Heart left ventricle (tissue), 16 donors: ENCODE data around the gene SARS1. TPM values are rescaled to one million over a fixed set of nuclear protein-coding genes. Genes with fewer than 3 reads are reported as not detected.
A peak's percentile ranks its signal among the peaks of the same experiment; 100 is the strongest.

ENCODE experiments used
- ATAC-seq, 4 donors: fragments of 200-7000 bp; cut with Tn5 transposase; one replicate each; pipeline ENCODE4 v1.9.1; 2020 to 2022; ENCODE audit warnings: moderate library complexity in 4 of 4, mild to moderate bottlenecking in 3 of 4, moderate number of reproducible peaks in 1 of 4
- DNase-seq, 5 donors: peaks; one replicate each; pipeline ENCODE4 v3.0.0-alpha.2; 2020
- H3K27ac ChIP-seq, 12 donors: fragments of 200-600 bp; sonication (generic) in 4 of 12; one replicate each; pipeline versions ENCODE4 v1.5.0 to v1.8.0; 2016 to 2022; ENCODE audit warnings: mild to moderate bottlenecking in 2 of 12
- H3K27me3 ChIP-seq, 9 donors: fragments of 200-600 bp; sonication (generic) in 2 of 9; one replicate each; pipeline versions ENCODE4 v1.5.1 to v1.8.0; 2016 to 2022; ENCODE audit warnings: mild to moderate bottlenecking in 3 of 9
- H3K36me3 ChIP-seq, 9 donors: fragments of 200-600 bp; sonication (generic) in 2 of 9; one replicate each; pipeline versions ENCODE4 v1.5.0 to v1.8.0; 2018 to 2022; ENCODE audit warnings: mild to moderate bottlenecking in 2 of 9
- H3K4me1 ChIP-seq, 12 donors: fragments of 200-600 bp; sonication (generic) in 4 of 12; one replicate each; pipeline versions ENCODE4 v1.5.0 to v1.8.0; 2016 to 2022; ENCODE audit warnings: mild to moderate bottlenecking in 3 of 12
- H3K4me3 ChIP-seq, 12 donors: fragments of 200-600 bp; sonication (generic) in 4 of 12; one replicate each; pipeline versions ENCODE4 v1.5.0 to v1.8.0; 2017 to 2022; ENCODE audit warnings: mild to moderate bottlenecking in 9 of 12, moderate library complexity in 4 of 12
- H3K9me3 ChIP-seq, 12 donors: fragments of 200-600 bp; sonication (generic) in 4 of 12; one replicate each; pipeline versions ENCODE4 v1.5.0 to v1.8.0; 2016 to 2022; ENCODE audit warnings: mild to moderate bottlenecking in 1 of 12
- CTCF ChIP-seq, 12 donors: fragments of 200-600 bp; sonication (generic) in 4 of 12; IDR thresholded peaks; one replicate each; pipeline versions ENCODE4 v1.5.0 to v1.8.0; 2018 to 2022; ENCODE audit warnings: antibody characterized with exemption in 12 of 12, mild to moderate bottlenecking in 5 of 12
- POLR2A ChIP-seq, 2 donors: fragments of 450-650 bp; IDR thresholded peaks; one replicate each; pipeline ENCODE4 v1.6.1; 2017; ENCODE audit warnings: antibody characterized with exemption in 2 of 2, mild to moderate bottlenecking in 2 of 2, moderate library complexity in 2 of 2
- WGBS, 4 donors: extraction: QIAGEN DNeasy Blood & Tissue Kit in 2 of 4; methylation state at CpG; one replicate each; pipeline versions ENCODE4 v1.1.5 to v1.1.7; 2013 to 2018; 5-methylcytosine and 5-hydroxymethylcytosine counted together
- intact Hi-C, 10 donors: fragments of 100-400 bp; cut with DNase I; formaldehyde crosslinking; loops; one replicate each; pipeline versions ENCODE4 v1.11.1 to v1.14.2; 2022
- polyA plus RNA-seq, 2 donors: library from polyadenylated mRNA; stranded (reverse); fragments of 200-250 nt; gene quantifications; one replicate each; pipeline ENCODE4 v1.2.3, GENCODE V29; 2013
- total RNA-seq, 9 donors: library from RNA; depleted of rRNA in 2 of 9; stranded (reverse); fragments of >200 nt in 2 of 9; fragmentation: NEBNext Ultra II Directional in 3 of 9; extraction: Animal tissue kit (Norgen Biotek cat#: 25700) in 3 of 9; gene quantifications; one replicate each; pipeline versions ENCODE4 v1.1.0 to v1.2.4, GENCODE V29; 2016 to 2023
- donor health status: ischemic (EF 13 %, LVEDD 7.1; RV severe dilation, severe dysfunction).
- donor health status: healthy with polysubstance abuse.
- donor health status: DM: no; HTN: yes; CAD: no.
- donor health status: DM: no; HTN: no; CAD: no.
- donor health status: ischemic (EF 25% LVEDD 6.9; RV normal size, moderate dysfunction).
- donor health status: ischemic (EF 25% LVEDD 5.7; RV mildly dilated, moderate dysfunction).
- donor health status: healthy.
- donor health status: DM: yes; HTN: yes; CAD: no.
- donor health status: ischemic (EF 35%, LVEDD 5.7; RV mildly dilated, moderate dysfunction).
- donor health status: nonischemic (EF 11% LVEDD 7.7; RV severe dilation, severe dysfunction).
- donor health status: DM: yes; HTN: yes; CAD: no.
- donor health status: PGD.
- donor health status: ischemic (EF 29% LVEDD 5.4; RV normal size, mild dysfunction).
- donor health status: nonischemic (EF 23%, LVEDD 6.1; RV moderate dilation, normal function).

SARS1 gene
- total and polyA plus RNA-seq, 11 donors = 41.1 to 179 (median 102) TPM

- TF ChIP-seq CTCF (IDR thresholded peaks at IDR 0.05) (no peak), POLR2A (IDR thresholded peaks at IDR 0.05) (no peak)
Observed at GRCh38 chr1:109198043-109198695, 15.5 kb upstream of the SARS1 start.

DNA sequence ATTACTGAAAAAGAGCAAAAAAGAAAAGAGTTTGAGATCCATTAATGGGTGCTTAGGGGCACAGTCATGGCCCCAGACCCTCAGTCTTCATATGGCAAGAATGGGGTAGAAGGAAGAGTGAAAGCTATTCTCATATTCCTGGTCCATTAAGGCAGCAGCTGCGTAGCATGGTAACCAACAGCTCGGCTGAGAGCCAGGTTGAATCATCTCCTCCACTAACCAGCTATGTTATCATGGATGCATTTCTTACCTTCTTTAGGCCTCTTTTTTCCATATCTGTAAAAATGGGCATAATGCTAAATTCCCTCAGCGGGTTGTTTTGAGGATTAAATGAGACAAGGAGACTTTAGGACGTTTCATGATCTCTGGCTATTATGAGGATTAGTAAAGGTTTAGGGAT is 15.0 kb upstream of the SARS1 start:
- ATAC-seq = no peak
- intact Hi-C loops = no loop called here
- Histone ChIP-seq H3K9me3 (no peaks in the 10 kb centered on the region), H3K4me3 (no peak overlapping the region), H3K4me1 (peaks cover 0 to 14% (median 2%) of the 10 kb centered on the region in 12 donors), H3K36me3 (no peaks in the 10 kb centered on the region), H3K27ac (no peak overlapping the region), H3K27me3 (no peaks in the 10 kb centered on the region)
- no peak for TF ChIP-seq POLR2A (IDR thresholded peaks at IDR 0.05)
- TF ChIP-seq CTCF (IDR thresholded peaks at IDR 0.05) = no peak
- 93 to 95% (median 94%) methylated on average over 4 of the region's 4 CpGs for WGBS, 4 donors
- no peak for DNase-seq

More at GRCh38 chr1:109198043-109198695, 15.5 kb upstream of the SARS1 start:
- Histone ChIP-seq H3K4me1 (peaks cover 0 to 14% (median 2%) of the 10 kb centered on the region in 12 donors), H3K27me3 (no peaks in the 10 kb centered on the region), H3K4me3 (no peak overlapping the region), H3K36me3 (no peaks in the 10 kb centered on the region), H3K9me3 (no peaks in the 10 kb centered on the region), H3K27ac (peak overlapping the region in 2 of 12 donors; percentile 20 to 42)
- DNase-seq (peak in 2 of 5 donors; percentile 17 to 65), ATAC-seq (peak in 3 of 4 donors; percentile 56 to 70 (median 63))
- intact Hi-C loops = no loop called here
- WGBS, 4 donors = 61 to 81% (median 71%) methylated on average over 6 of the region's 6 CpGs

DNA sequence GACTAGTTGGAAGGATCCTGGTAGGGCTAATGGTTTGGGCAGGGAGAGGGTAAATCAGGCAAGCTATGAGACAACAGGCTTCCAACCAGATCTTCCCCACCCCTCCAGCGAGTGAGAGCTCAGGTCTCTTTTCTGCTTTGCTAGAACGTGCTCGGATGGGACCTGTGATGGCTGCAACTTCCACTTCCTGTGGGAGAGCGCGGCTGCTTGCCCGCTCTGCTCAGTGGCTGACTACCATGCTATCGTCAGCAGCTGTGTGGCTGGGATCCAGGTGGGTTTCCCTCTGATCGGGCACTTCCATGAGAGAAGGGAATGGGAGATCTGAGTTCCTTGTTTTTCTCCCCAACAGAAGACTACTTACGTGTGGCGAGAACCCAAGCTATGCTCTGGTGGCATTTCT is 14.0 kb upstream of the SARS1 start:
- Histone ChIP-seq H3K9me3 (no peaks in the 10 kb centered on the region), H3K36me3 (no peaks in the 10 kb centered on the region), H3K4me3 (no peak overlapping the region), H3K27me3 (no peaks in the 10 kb centered on the region), H3K27ac (no peak overlapping the region), H3K4me1 (peaks cover 0 to 14% (median 2%) of the 10 kb centered on the region in 12 donors)
- 59 to 71% (median 69%) methylated on average over 10 of the region's 10 CpGs for WGBS, 4 donors
- ATAC-seq = no peak
- TF ChIP-seq CTCF (IDR thresholded peaks at IDR 0.05) (no peak), POLR2A (IDR thresholded peaks at IDR 0.05) (no peak)
- no peak for DNase-seq
- intact Hi-C loops = no loop called here

- Histone ChIP-seq H3K27me3 (no peaks in the 10 kb centered on the region), H3K36me3 (no peaks in the 10 kb centered on the region), H3K27ac (no peak overlapping the region), H3K9me3 (no peaks in the 10 kb centered on the region), H3K4me3 (no peak overlapping the region), H3K4me1 (peaks cover 0 to 14% (median 2%) of the 10 kb centered on the region in 12 donors)
- WGBS, 4 donors = 60 to 78% (median 73%) methylated on average over 2 of the region's 2 CpGs
- peak in 2 of 5 donors; percentile 20 to 65 for DNase-seq
- TF ChIP-seq POLR2A (IDR thresholded peaks at IDR 0.05) = no peak
- TF ChIP-seq CTCF (IDR thresholded peaks at IDR 0.05) = peak in 10 of 12 donors; percentile 18 to 53 (median 32)
- ATAC-seq = peak in 2 of 4 donors; percentile 30 to 49
- intact Hi-C loops = no loop called here
Observed at GRCh38 chr1:109201123-109201703, 12.5 kb upstream of the SARS1 start.
